Neural cell (in vitro differentiated cells): ENCODE results near the gene CERS1. TPM values are rescaled to one million over a fixed set of nuclear protein-coding genes. Genes with fewer than 3 reads are reported as not detected.
A peak's percentile ranks its signal among the peaks of the same experiment; 100 is the strongest.

Experiments used
- H2AFZ ChIP-seq: fragments of 200-600, 300-800 bp; sonication (generic), shearing (Covaris generic); 2 replicates; pipeline ENCODE4 v1.6.0; 2014; ENCODE audit warnings: low read depth, mild to moderate bottlenecking, antibody characterized with exemption, low read length, moderate library complexity
- H3F3A ChIP-seq: fragments of 200-600 bp; shearing (Covaris generic); 2 replicates; pipeline ENCODE4 v1.6.1; 2016; ENCODE audit warnings: mild to moderate bottlenecking, moderate library complexity, mixed read lengths, antibody characterized with exemption, low read length; ENCODE audit not compliant: insufficient read depth, poor library complexity, severe bottlenecking
- H3K27ac ChIP-seq: fragments of 200-600, 300-800 bp; sonication (generic), shearing (Covaris generic); 2 replicates; pipeline ENCODE4 v1.5.1; 2014; ENCODE audit warnings: mild to moderate bottlenecking, low read length, moderate library complexity
- H3K27me3 ChIP-seq: fragments of 300-800, 200-600 bp; sonication (generic), shearing (Covaris generic); 2 replicates; pipeline ENCODE4 v1.6.0; 2014; ENCODE audit warnings: mild to moderate bottlenecking, low read depth, low read length, moderate library complexity; ENCODE audit not compliant: insufficient read depth
- H3K36me3 ChIP-seq: fragments of 300-800, 200-600 bp; sonication (generic), shearing (Covaris generic); 2 replicates; pipeline ENCODE4 v1.5.1; 2014; ENCODE audit warnings: mild to moderate bottlenecking, antibody characterized with exemption, low read length, moderate library complexity; ENCODE audit not compliant: insufficient read depth
- H3K4me2 ChIP-seq: fragments of 300-800, 200-600 bp; sonication (generic), shearing (Covaris generic); 2 replicates; pipeline ENCODE4 v1.6.0; 2014; ENCODE audit warnings: mild to moderate bottlenecking, low read length
- H3K4me3 ChIP-seq: fragments of 300-800, 200-600 bp; sonication (generic), shearing (Covaris generic); 2 replicates; pipeline ENCODE4 v1.5.1; 2014; ENCODE audit warnings: mild to moderate bottlenecking, low read length, moderate library complexity
- H3K79me2 ChIP-seq: fragments of 200-600 bp; shearing (Covaris generic); replicated peaks from 2 replicates; pipeline ENCODE4 v1.6.0; 2014; ENCODE audit warnings: mild to moderate bottlenecking, low read length, moderate library complexity; ENCODE audit not compliant: insufficient read depth
- H3K9ac ChIP-seq: fragments of 300-800, 200-600 bp; sonication (generic), shearing (Covaris generic); 2 replicates; pipeline ENCODE4 v1.6.1; 2016; ENCODE audit warnings: mild to moderate bottlenecking, low read length, mixed read lengths
- H3K9me2 ChIP-seq: fragments of 200-600 bp; shearing (Covaris generic); 2 replicates; pipeline ENCODE4 v1.6.1; 2016; ENCODE audit warnings: mild to moderate bottlenecking, low read length, mixed read lengths; ENCODE audit not compliant: insufficient read depth
- H3K9me3 ChIP-seq: fragments of 200-600, 300-800 bp; sonication (generic), shearing (Covaris generic); 2 replicates; pipeline ENCODE4 v1.6.1; 2016; ENCODE audit warnings: mild to moderate bottlenecking, mixed run types, low read length, moderate library complexity, mixed read lengths
- H4K20me1 ChIP-seq: fragments of 200-600 bp; shearing (Covaris generic); 2 replicates; pipeline ENCODE4 v1.6.1; 2016; ENCODE audit warnings: mild to moderate bottlenecking, mixed run types; ENCODE audit not compliant: insufficient read depth
- EP300 ChIP-seq: fragments of 450-650 bp; conservative IDR thresholded peaks from 2 replicates; pipeline ENCODE4 v1.6.1; 2014; ENCODE audit warnings: antibody characterized with exemption, mild to moderate bottlenecking, moderate library complexity; ENCODE audit not compliant: poor library complexity, severe bottlenecking
- EZH2 ChIP-seq: fragments of 200-600, 300-800 bp; shearing (Covaris generic), sonication (generic); IDR thresholded peaks from 2 replicates; pipeline ENCODE4 v1.6.1; 2014; ENCODE audit warnings: antibody characterized with exemption, low read length, borderline replicate concordance, mild to moderate bottlenecking; ENCODE audit not compliant: insufficient read depth, poor library complexity, severe bottlenecking
- POLR2AphosphoS5 ChIP-seq: IDR thresholded peaks from 2 replicates; pipeline ENCODE4 v1.6.1; 2012
- RAD21 ChIP-seq: fragments of 450-650 bp; conservative IDR thresholded peaks from 2 replicates; pipeline ENCODE4 v1.6.1; 2014; ENCODE audit warnings: antibody characterized with exemption, mild to moderate bottlenecking, moderate library complexity
- SMC3 ChIP-seq: fragments of 450-650 bp; conservative IDR thresholded peaks from 2 replicates; pipeline ENCODE4 v1.6.1; 2014; ENCODE audit warnings: antibody characterized with exemption, mild to moderate bottlenecking, moderate library complexity; ENCODE audit not compliant: poor library complexity
- TAF1 ChIP-seq: IDR thresholded peaks from 2 replicates; pipeline ENCODE4 v1.6.1; 2012; ENCODE audit warnings: low read depth
- polyA plus RNA-seq: library from polyadenylated mRNA; depleted of rRNA; stranded (reverse); fragments of >200 nt; gene quantifications from 2 replicates; pipeline ENCODE4 v1.2.3, GENCODE V29; 2014
- TF ChIP-seq, protein P1 (sequence below): IDR thresholded peaks from 2 replicates; pipeline ENCODE4 v1.6.1; 2012; ENCODE audit warnings: borderline replicate concordance
- TF ChIP-seq, protein P2 (sequence below): fragments of 450-650 bp; IDR thresholded peaks from 2 replicates; pipeline ENCODE4 v1.5.1; 2014; ENCODE audit warnings: antibody characterized with exemption, mild to moderate bottlenecking, moderate library complexity; ENCODE audit not compliant: poor library complexity, severe bottlenecking

Gene CERS1
- polyA plus RNA-seq, 1 donor from 2014 or later, result 19.1 TPM

DNA sequence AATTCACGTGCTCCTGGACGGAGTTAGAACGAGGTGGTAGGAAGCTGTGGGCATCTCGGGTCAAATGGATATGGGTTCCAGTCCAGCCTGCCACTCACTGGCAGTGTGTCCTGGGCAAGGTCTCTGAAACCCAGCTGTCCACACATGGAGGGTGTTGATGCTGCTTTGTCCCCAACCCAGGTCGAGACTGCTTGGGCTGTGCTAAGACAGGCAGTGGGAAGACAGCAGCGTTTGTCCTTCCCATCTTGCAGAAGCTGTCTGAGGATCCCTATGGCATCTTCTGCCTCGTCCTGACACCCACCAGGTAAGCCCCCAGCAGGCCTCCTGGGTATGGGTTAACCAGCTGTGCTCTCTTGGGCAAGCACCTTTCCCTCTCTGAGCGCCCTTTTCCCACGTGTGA, 24.4 kb upstream of the CERS1 start:
- Histone ChIP-seq H3K4me3 (peak overlapping the region; percentile 89), H3F3A (no peaks in the 10 kb centered on the region), H3K27ac (peak overlapping the region; percentile 70), H3K79me2 (peaks cover 32% of the 10 kb centered on the region), H3K9ac (peak overlapping the region; percentile 84), H3K9me2 (no peaks in the 10 kb centered on the region), H3K9me3 (no peaks in the 10 kb centered on the region), H4K20me1 (no peaks in the 10 kb centered on the region), H3K36me3 (no peaks in the 10 kb centered on the region), H3K4me2 (peak overlapping the region; percentile 95), H3K27me3 (no peaks in the 10 kb centered on the region), H2AFZ (no peak overlapping the region)
- TF ChIP-seq, protein P1, sequence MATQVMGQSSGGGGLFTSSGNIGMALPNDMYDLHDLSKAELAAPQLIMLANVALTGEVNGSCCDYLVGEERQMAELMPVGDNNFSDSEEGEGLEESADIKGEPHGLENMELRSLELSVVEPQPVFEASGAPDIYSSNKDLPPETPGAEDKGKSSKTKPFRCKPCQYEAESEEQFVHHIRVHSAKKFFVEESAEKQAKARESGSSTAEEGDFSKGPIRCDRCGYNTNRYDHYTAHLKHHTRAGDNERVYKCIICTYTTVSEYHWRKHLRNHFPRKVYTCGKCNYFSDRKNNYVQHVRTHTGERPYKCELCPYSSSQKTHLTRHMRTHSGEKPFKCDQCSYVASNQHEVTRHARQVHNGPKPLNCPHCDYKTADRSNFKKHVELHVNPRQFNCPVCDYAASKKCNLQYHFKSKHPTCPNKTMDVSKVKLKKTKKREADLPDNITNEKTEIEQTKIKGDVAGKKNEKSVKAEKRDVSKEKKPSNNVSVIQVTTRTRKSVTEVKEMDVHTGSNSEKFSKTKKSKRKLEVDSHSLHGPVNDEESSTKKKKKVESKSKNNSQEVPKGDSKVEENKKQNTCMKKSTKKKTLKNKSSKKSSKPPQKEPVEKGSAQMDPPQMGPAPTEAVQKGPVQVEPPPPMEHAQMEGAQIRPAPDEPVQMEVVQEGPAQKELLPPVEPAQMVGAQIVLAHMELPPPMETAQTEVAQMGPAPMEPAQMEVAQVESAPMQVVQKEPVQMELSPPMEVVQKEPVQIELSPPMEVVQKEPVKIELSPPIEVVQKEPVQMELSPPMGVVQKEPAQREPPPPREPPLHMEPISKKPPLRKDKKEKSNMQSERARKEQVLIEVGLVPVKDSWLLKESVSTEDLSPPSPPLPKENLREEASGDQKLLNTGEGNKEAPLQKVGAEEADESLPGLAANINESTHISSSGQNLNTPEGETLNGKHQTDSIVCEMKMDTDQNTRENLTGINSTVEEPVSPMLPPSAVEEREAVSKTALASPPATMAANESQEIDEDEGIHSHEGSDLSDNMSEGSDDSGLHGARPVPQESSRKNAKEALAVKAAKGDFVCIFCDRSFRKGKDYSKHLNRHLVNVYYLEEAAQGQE, result no peak
- TF ChIP-seq RAD21 (no peak), EP300 (no peak), TAF1 (no peak), POLR2AphosphoS5 (no peak), EZH2 (no peak), SMC3 (no peak)
- TF ChIP-seq, protein P2, sequence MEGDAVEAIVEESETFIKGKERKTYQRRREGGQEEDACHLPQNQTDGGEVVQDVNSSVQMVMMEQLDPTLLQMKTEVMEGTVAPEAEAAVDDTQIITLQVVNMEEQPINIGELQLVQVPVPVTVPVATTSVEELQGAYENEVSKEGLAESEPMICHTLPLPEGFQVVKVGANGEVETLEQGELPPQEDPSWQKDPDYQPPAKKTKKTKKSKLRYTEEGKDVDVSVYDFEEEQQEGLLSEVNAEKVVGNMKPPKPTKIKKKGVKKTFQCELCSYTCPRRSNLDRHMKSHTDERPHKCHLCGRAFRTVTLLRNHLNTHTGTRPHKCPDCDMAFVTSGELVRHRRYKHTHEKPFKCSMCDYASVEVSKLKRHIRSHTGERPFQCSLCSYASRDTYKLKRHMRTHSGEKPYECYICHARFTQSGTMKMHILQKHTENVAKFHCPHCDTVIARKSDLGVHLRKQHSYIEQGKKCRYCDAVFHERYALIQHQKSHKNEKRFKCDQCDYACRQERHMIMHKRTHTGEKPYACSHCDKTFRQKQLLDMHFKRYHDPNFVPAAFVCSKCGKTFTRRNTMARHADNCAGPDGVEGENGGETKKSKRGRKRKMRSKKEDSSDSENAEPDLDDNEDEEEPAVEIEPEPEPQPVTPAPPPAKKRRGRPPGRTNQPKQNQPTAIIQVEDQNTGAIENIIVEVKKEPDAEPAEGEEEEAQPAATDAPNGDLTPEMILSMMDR, result no peak

DNA sequence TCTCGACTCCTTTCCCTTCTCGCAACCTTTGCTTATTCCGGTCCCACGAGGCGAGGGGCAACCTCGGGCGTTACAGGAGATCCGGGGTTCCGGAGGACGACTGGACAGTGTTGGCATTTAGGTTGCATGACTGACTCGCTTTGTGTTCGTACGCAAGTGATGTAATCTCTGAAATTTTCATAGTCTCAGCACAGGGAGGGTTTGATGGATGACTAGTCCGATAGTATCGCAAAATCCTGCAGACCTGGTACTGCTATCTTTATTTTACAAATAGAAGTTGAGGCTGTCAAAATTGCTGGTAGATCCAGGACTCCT, 23.9 kb upstream of the CERS1 start:
- Histone ChIP-seq H3K27ac (peak overlapping the region; percentile 70), H3K79me2 (peaks cover 32% of the 10 kb centered on the region), H3K9ac (peak overlapping the region; percentile 84)

More for the DNA sequence above, 23.9 kb upstream of the CERS1 start:
- H4K20me1 ChIP-seq, result no peaks in the 10 kb centered on the region
- H3K4me3 ChIP-seq, result peak overlapping the region; percentile 89
- no peaks in the 10 kb centered on the region for H3K27me3 ChIP-seq
- H3K36me3 ChIP-seq, result no peaks in the 10 kb centered on the region
- H2AFZ ChIP-seq, result peak overlapping the region; percentile 65
- H3F3A ChIP-seq, result no peaks in the 10 kb centered on the region
- peak overlapping the region; percentile 95 for H3K4me2 ChIP-seq
- H3K9me2 ChIP-seq, result no peaks in the 10 kb centered on the region
- no peaks in the 10 kb centered on the region for H3K9me3 ChIP-seq
- TF ChIP-seq POLR2AphosphoS5 (no peak), EP300 (peak; percentile 1), SMC3 (peak; percentile 5), EZH2 (no peak)
- TF ChIP-seq, protein P2, result no peak
